NCI-H2196 treated with DMSO at 0.1 percent for 48 hours (cell line): ENCODE measurements around the gene MEGF9.
"Not testable (repeated sequence)": the region's sequence is repeated elsewhere in the genome, so short reads cannot be mapped to it uniquely, and the experiment has no call there.

Experiments used
- DNase-seq: peaks from one replicate; lab custom pipeline; 2025; ENCODE audit not compliant: unreplicated experiment; lab: John Stamatoyannopoulos, UW

MEGF9 gene

GRCh38 chr9:120579139-120580050 lies 134.9 kb downstream of the MEGF9 start:
- DNase-seq = no peak

- DNase-seq = no peak
Observed at GRCh38 chr9:120574473-120574872, 139.8 kb downstream of the MEGF9 start.

GRCh38 chr9:120572472-120572871 lies 141.8 kb downstream of the MEGF9 start:
- no peak for DNase-seq

- DNase-seq = peak; percentile 26
Observed at GRCh38 chr9:120571443-120572257, 142.6 kb downstream of the MEGF9 start.

GRCh38 chr9:120570296-120570695 lies 144.0 kb downstream of the MEGF9 start:
- no peak for DNase-seq

- DNase-seq = no peak
Observed at GRCh38 chr9:120569556-120569955, 144.7 kb downstream of the MEGF9 start.

- no peak for DNase-seq
Observed at GRCh38 chr9:120568816-120569215, 145.5 kb downstream of the MEGF9 start.

- DNase-seq = no peak
Observed at GRCh38 chr9:120567874-120568273, 146.4 kb downstream of the MEGF9 start.

GRCh38 chr9:120567081-120567480 lies 147.2 kb downstream of the MEGF9 start:
- no peak for DNase-seq

GRCh38 chr9:120564589-120564988 lies 149.7 kb downstream of the MEGF9 start:
- no peak for DNase-seq

GRCh38 chr9:120562861-120563443 lies 151.3 kb downstream of the MEGF9 start:
- no peak for DNase-seq

- no peak for DNase-seq
Observed at GRCh38 chr9:120561709-120562108, 152.6 kb downstream of the MEGF9 start.

- no peak for DNase-seq
Observed at GRCh38 chr9:120559546-120559945, 154.7 kb downstream of the MEGF9 start.

GRCh38 chr9:120558454-120558853 lies 155.8 kb downstream of the MEGF9 start:
- no peak for DNase-seq

GRCh38 chr9:120557205-120557604 lies 157.1 kb downstream of the MEGF9 start:
- DNase-seq = no peak

GRCh38 chr9:120556775-120557174 lies 157.5 kb downstream of the MEGF9 start:
- no peak for DNase-seq

- no peak for DNase-seq
Observed at GRCh38 chr9:120555839-120556238, 158.4 kb downstream of the MEGF9 start.

- not testable (repeated sequence) for DNase-seq
Observed at GRCh38 chr9:120552210-120552704, 162.0 kb downstream of the MEGF9 start.
